Measurements from ENCODE around the gene TNRC6C.

The TNRC6C gene

DNA sequence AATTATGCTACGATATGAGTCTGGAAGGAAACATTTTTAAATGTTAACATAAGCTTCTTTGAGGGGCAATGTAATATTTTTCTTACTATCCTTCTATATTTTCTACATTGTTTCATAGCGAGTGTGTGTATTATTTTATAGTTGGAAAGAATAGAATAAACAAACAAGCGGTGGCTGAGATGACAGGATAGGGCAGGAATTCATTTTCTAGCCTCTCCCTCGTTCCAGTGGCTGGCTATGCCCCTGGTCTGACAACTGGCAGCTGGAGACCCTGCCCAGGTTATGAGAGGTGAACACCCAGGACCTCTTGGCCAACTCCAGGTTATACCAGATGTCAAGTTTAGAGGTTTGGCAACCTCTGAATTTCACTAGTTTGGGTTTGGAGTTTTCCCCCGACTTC is 14.5 kb upstream of the TNRC6C start (continued):
- TF ChIP-seq ARNTL (CRISPR knock-in tag; IDR thresholded peaks at IDR 0.05; ENCODE audit: borderline replicate concordance, low read depth) (no peak), ZNF565 (CRISPR knock-in tag; conservative IDR thresholded peaks at IDR 0.05; ENCODE audit: low read depth) (no peak), GLIS3 (CRISPR knock-in tag; IDR thresholded peaks at IDR 0.05) (no peak), RARB (CRISPR knock-in tag; IDR thresholded peaks at IDR 0.05) (no peak)
- TF ChIP-seq, protein P1, sequence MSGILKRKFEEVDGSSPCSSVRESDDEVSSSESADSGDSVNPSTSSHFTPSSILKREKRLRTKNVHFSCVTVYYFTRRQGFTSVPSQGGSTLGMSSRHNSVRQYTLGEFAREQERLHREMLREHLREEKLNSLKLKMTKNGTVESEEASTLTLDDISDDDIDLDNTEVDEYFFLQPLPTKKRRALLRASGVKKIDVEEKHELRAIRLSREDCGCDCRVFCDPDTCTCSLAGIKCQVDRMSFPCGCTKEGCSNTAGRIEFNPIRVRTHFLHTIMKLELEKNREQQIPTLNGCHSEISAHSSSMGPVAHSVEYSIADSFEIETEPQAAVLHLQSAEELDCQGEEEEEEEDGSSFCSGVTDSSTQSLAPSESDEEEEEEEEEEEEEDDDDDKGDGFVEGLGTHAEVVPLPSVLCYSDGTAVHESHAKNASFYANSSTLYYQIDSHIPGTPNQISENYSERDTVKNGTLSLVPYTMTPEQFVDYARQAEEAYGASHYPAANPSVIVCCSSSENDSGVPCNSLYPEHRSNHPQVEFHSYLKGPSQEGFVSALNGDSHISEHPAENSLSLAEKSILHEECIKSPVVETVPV (CRISPR knock-in tag; IDR thresholded peaks at IDR 0.05): no peak

- no peak for ATAC-seq
- TF ChIP-seq TCF4 (CRISPR knock-in tag; IDR thresholded peaks at IDR 0.05; ENCODE audit: borderline replicate concordance): no peak
- no peak for TF ChIP-seq ARNTL (CRISPR knock-in tag; IDR thresholded peaks at IDR 0.05; ENCODE audit: borderline replicate concordance, low read depth)
- TF ChIP-seq TOX (CRISPR knock-in tag; IDR thresholded peaks at IDR 0.05; ENCODE audit: borderline replicate concordance): no peak
- TF ChIP-seq ZFP3 (CRISPR knock-in tag; IDR thresholded peaks at IDR 0.05): no peak
- no peak for TF ChIP-seq ZNF70 (CRISPR knock-in tag; IDR thresholded peaks at IDR 0.05)
- TF ChIP-seq, protein P2, sequence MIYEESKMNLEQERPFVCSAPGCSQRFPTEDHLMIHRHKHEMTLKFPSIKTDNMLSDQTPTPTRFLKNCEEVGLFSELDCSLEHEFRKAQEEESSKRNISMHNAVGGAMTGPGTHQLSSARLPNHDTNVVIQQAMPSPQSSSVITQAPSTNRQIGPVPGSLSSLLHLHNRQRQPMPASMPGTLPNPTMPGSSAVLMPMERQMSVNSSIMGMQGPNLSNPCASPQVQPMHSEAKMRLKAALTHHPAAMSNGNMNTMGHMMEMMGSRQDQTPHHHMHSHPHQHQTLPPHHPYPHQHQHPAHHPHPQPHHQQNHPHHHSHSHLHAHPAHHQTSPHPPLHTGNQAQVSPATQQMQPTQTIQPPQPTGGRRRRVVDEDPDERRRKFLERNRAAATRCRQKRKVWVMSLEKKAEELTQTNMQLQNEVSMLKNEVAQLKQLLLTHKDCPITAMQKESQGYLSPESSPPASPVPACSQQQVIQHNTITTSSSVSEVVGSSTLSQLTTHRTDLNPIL (CRISPR knock-in tag; IDR thresholded peaks at IDR 0.05; ENCODE audit: low read depth): no peak
- TF ChIP-seq SNAI2 (CRISPR knock-in tag; IDR thresholded peaks at IDR 0.05): no peak
- TF ChIP-seq GLIS3 (CRISPR knock-in tag; IDR thresholded peaks at IDR 0.05): no peak
- no peak for TF ChIP-seq ZNF8 (CRISPR knock-in tag; IDR thresholded peaks at IDR 0.05)
- no peak for TF ChIP-seq ZNF565 (CRISPR knock-in tag; conservative IDR thresholded peaks at IDR 0.05; ENCODE audit: low read depth)
- TF ChIP-seq CSDC2 (CRISPR knock-in tag; IDR thresholded peaks at IDR 0.05): no peak
- TF ChIP-seq, protein P3, sequence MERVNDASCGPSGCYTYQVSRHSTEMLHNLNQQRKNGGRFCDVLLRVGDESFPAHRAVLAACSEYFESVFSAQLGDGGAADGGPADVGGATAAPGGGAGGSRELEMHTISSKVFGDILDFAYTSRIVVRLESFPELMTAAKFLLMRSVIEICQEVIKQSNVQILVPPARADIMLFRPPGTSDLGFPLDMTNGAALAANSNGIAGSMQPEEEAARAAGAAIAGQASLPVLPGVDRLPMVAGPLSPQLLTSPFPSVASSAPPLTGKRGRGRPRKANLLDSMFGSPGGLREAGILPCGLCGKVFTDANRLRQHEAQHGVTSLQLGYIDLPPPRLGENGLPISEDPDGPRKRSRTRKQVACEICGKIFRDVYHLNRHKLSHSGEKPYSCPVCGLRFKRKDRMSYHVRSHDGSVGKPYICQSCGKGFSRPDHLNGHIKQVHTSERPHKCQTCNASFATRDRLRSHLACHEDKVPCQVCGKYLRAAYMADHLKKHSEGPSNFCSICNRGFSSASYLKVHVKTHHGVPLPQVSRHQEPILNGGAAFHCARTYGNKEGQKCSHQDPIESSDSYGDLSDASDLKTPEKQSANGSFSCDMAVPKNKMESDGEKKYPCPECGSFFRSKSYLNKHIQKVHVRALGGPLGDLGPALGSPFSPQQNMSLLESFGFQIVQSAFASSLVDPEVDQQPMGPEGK (CRISPR knock-in tag; IDR thresholded peaks at IDR 0.05; ENCODE audit: borderline replicate concordance): no peak
- TF ChIP-seq PPARA (CRISPR knock-in tag; IDR thresholded peaks at IDR 0.05; ENCODE audit: borderline replicate concordance): no peak
- TF ChIP-seq, protein P1 (CRISPR knock-in tag; IDR thresholded peaks at IDR 0.05): no peak
Observed at GRCh38 chr17:77944390-77945222, 13.9 kb upstream of the TNRC6C start.

DNA sequence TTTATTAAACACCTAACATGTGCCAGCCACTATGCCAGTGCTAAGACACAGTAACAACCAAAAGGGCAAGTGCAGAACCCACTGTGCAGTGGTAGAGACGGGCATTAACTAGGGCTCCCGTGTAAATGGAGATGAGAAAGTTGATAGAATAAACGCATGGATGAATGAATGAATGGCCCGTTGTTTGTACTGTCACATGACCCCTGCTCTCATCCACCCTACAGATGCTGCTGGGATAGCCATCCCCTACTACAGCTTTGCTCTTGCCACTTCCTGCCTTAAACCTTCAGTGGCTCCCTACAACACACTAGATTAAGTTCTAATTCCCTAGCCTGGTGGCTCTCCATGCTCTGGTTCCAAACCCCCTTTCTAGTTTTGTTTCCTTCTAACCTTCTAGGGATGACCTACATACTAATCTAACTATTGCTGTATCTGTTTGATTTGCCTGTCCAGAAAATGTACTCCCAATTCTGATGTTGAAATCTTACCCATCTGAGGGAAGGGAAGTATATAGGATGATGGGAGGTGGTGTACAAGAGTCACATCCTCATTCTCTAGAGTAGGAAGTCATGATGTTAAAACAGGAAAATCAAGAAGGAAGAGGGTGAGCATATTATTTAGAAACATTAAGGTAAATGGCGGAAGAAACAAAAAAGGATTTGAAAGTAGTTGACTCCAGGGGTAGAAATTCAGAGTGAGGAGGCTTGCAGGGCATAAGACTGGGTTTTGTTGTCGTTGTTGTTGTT is 11.4 kb upstream of the TNRC6C start:
- TF ChIP-seq ZFP3 (CRISPR knock-in tag; IDR thresholded peaks at IDR 0.05) (no peak), TSHZ2 (CRISPR knock-in tag; IDR thresholded peaks at IDR 0.05) (no peak), ZC3H10 (CRISPR knock-in tag; IDR thresholded peaks at IDR 0.05) (no peak), ARNTL (CRISPR knock-in tag; IDR thresholded peaks at IDR 0.05; ENCODE audit: borderline replicate concordance, low read depth) (no peak), RARB (CRISPR knock-in tag; IDR thresholded peaks at IDR 0.05) (no peak), ESRRG (CRISPR knock-in tag; IDR thresholded peaks at IDR 0.05) (no peak), CSDC2 (CRISPR knock-in tag; IDR thresholded peaks at IDR 0.05) (no peak), ZNF8 (CRISPR knock-in tag; IDR thresholded peaks at IDR 0.05) (no peak), BACH2 (CRISPR knock-in tag; IDR thresholded peaks at IDR 0.05; ENCODE audit: borderline replicate concordance) (no peak), ISL1 (CRISPR knock-in tag; IDR thresholded peaks at IDR 0.05) (no peak), TOX (CRISPR knock-in tag; IDR thresholded peaks at IDR 0.05; ENCODE audit: borderline replicate concordance) (no peak), TCF4 (CRISPR knock-in tag; IDR thresholded peaks at IDR 0.05; ENCODE audit: borderline replicate concordance) (no peak), GLIS3 (CRISPR knock-in tag; IDR thresholded peaks at IDR 0.05) (no peak), POU6F1 (CRISPR knock-in tag; IDR thresholded peaks at IDR 0.05; ENCODE audit: borderline replicate concordance, low read depth) (no peak), ZNF565 (CRISPR knock-in tag; conservative IDR thresholded peaks at IDR 0.05; ENCODE audit: low read depth) (no peak)
- ATAC-seq: no peak

All from SK-N-SH treated with all-trans-retinoic acid at 6 μM for 48 hours (cell line).